HepG2 (cell line): ENCODE data around the gene XCR1. TPM values are rescaled to one million over a fixed set of nuclear protein-coding genes. Genes with fewer than 3 reads are reported as not detected.

Source experiments
- ATAC-seq: fragments of 200-7000 bp; cut with Tn5 transposase; 3 replicates; pipeline ENCODE4 v1.9.1; 2020; ENCODE audit warnings: mild to moderate bottlenecking, moderate library complexity
- BruUV-seq: library from RNA; stranded (reverse); fragments of 400-500 nt; replicated peaks from 2 replicates; lab custom pipeline; 2021; lab: Mats Ljungman, UMichigan
- CTCF ChIA-PET: fragments of 300-600 bp; formaldehyde crosslinking; extraction: SDS; loops from one replicate; lab custom pipeline; 2021; ENCODE audit warnings: low total read pairs, inconsistent platforms, low intra/inter-chr PET ratio; lab: Yijun Ruan, JAX
- POLR2A ChIA-PET: fragments of 350-600 bp; sonication (Branson Sonifier 250); formaldehyde crosslinking; loops from one replicate; lab custom pipeline; 2020; ENCODE audit warnings: antibody characterized with exemption, inconsistent platforms; lab: Yijun Ruan, JAX
- DNase-seq: peaks from one replicate; pipeline ENCODE4 v3.0.0-alpha.2; 2015; ENCODE audit warnings: low spot score
- FAIRE-seq: peaks from 3 replicates; lab custom pipeline; 2011; peaks lifted over from hg19 to GRCh38; lab: Jason Lieb, UNC
- H2AFZ ChIP-seq: one replicate; pipeline ENCODE4 v1.6.1; 2011; ENCODE audit warnings: low read length, inconsistent platforms
- H3K27ac ChIP-seq: fragments of 300-600 bp; 3 replicates; pipeline ENCODE4 v1.8.0; 2011; ENCODE audit warnings: mixed run types, mild to moderate bottlenecking, mixed read lengths, low read length, inconsistent platforms; ENCODE audit not compliant: insufficient read depth; ENCODE audit errors: extremely low read length
- H3K27me3 ChIP-seq, 2 experiments: fragments of 200-600 bp in 1 of 2; 2 replicates in 1 of 2; 3 replicates in 1 of 2; pipeline versions ENCODE4 v1.6.0 to v1.8.0; 2011; ENCODE audit warnings: low read length in 2 of 2, mild to moderate bottlenecking in 2 of 2, moderate library complexity in 2 of 2, inconsistent platforms in 1 of 2; ENCODE audit not compliant: insufficient read depth in 2 of 2, control insufficient read depth in 1 of 2
- H3K36me3 ChIP-seq, 2 experiments: fragments of 200-600 bp in 1 of 2; replicated peaks in 1 of 2; 2 replicates in 1 of 2; 3 replicates in 1 of 2; pipeline versions ENCODE4 v1.5.1 to v1.8.0; 2011; ENCODE audit warnings: low read length in 2 of 2, inconsistent platforms in 1 of 2; ENCODE audit not compliant: insufficient read depth in 2 of 2, control insufficient read depth in 1 of 2
- H3K4me1 ChIP-seq: 2 replicates; pipeline ENCODE4 v1.5.1; 2012; ENCODE audit warnings: low read length, inconsistent platforms; ENCODE audit not compliant: insufficient read depth
- H3K4me2 ChIP-seq: 2 replicates; pipeline ENCODE4 v1.6.0; 2011; ENCODE audit warnings: low read depth, low read length, inconsistent platforms
- H3K4me3 ChIP-seq, 3 experiments: fragments of 200-600 bp in 1 of 3; sonication (generic), shearing (Covaris generic) in 1 of 3; replicated peaks in 1 of 3; 2 replicates each; pipeline ENCODE4 v1.5.1; 2011 to 2016; ENCODE audit warnings: low read length in 3 of 3, inconsistent platforms in 2 of 3, low read depth in 2 of 3, mild to moderate bottlenecking in 2 of 3, control low read depth in 1 of 3, mixed read lengths in 1 of 3; ENCODE audit not compliant: insufficient read depth in 1 of 3
- H3K79me2 ChIP-seq: one replicate; pipeline ENCODE4 v1.6.1; 2011; ENCODE audit warnings: low read length, inconsistent platforms; ENCODE audit not compliant: insufficient read depth
- H3K9ac ChIP-seq: 2 replicates; pipeline ENCODE4 v1.6.0; 2011; ENCODE audit warnings: mild to moderate bottlenecking, low read depth, low read length, inconsistent platforms; ENCODE audit not compliant: insufficient read depth
- H3K9me3 ChIP-seq: 2 replicates; pipeline ENCODE4 v1.5.1; 2012; ENCODE audit warnings: mild to moderate bottlenecking, low read length
- H4K20me1 ChIP-seq: 2 replicates; pipeline ENCODE4 v1.6.0; 2011; ENCODE audit warnings: inconsistent platforms, mild to moderate bottlenecking, low read length, moderate library complexity; ENCODE audit not compliant: insufficient read depth
- IKZF1 ChIP-seq: fragments of 450-650 bp; IDR thresholded peaks from 2 replicates; pipeline ENCODE4 v1.7.1; 2016
- KLF6 ChIP-seq: IDR thresholded peaks from 2 replicates; pipeline ENCODE4 v1.8.0; 2016; ENCODE audit warnings: missing biosample characterization, missing genetic modification reagents
- PHF5A ChIP-seq: IDR thresholded peaks from one replicate; pipeline ENCODE4 v1.6.1; 2018; ENCODE audit warnings: low read depth, missing genetic modification reagents; ENCODE audit not compliant: unreplicated experiment
- RAD21 ChIP-seq: fragments of 450-650 bp; formaldehyde crosslinking; IDR thresholded peaks from 2 replicates; pipeline ENCODE4 v1.5.0; 2020; ENCODE audit warnings: mild to moderate bottlenecking
- XRCC5 ChIP-seq: fragments of 200-400 bp; formaldehyde crosslinking; optimal IDR thresholded peaks from 2 replicates; pipeline ENCODE3; 2017; ENCODE audit warnings: mild to moderate bottlenecking, low read length
- ZIK1 ChIP-seq: sonication (generic); formaldehyde crosslinking; IDR thresholded peaks from 2 replicates; pipeline ENCODE4 v1.5.0; 2020; ENCODE audit warnings: mild to moderate bottlenecking, low read depth, missing genetic modification reagents, borderline replicate concordance
- ZNF101 ChIP-seq: sonication (generic); formaldehyde crosslinking; IDR thresholded peaks from 2 replicates; pipeline ENCODE4 v1.4.0; 2020; ENCODE audit warnings: mild to moderate bottlenecking, low read depth, missing genetic modification reagents, borderline replicate concordance
- ZNF160 ChIP-seq: sonication (generic); formaldehyde crosslinking; IDR thresholded peaks from 2 replicates; pipeline ENCODE4 v1.8.0; 2022; ENCODE audit warnings: mild to moderate bottlenecking, inconsistent platforms, missing genetic modification reagents
- ZNF557 ChIP-seq: sonication (generic); formaldehyde crosslinking; IDR thresholded peaks from 2 replicates; pipeline ENCODE4 v1.4.0; 2020; ENCODE audit warnings: missing genetic modification reagents
- ZNF775 ChIP-seq: sonication (generic); formaldehyde crosslinking; IDR thresholded peaks from 2 replicates; pipeline ENCODE4 v1.4.0; 2020; ENCODE audit warnings: missing genetic modification reagents, mild to moderate bottlenecking, moderate library complexity, borderline replicate concordance
- ZNF776 ChIP-seq: sonication (generic); formaldehyde crosslinking; IDR thresholded peaks from 2 replicates; pipeline ENCODE4 v1.4.0; 2020; ENCODE audit warnings: mild to moderate bottlenecking, missing genetic modification reagents
- ZNF841 ChIP-seq: sonication (generic); formaldehyde crosslinking; IDR thresholded peaks from 2 replicates; pipeline ENCODE4 v1.8.1; 2023; ENCODE audit warnings: missing genetic modification reagents, borderline replicate concordance
- WGBS: methylation state at CpG from one replicate; pipeline ENCODE4 v1.1.6; 2017; ENCODE audit warnings: low lambda C conversion rate; 5-methylcytosine and 5-hydroxymethylcytosine counted together
- in situ Hi-C: cut with HindIII; loops from 2 replicates; pipeline ENCODE4 v1.10.0; 2017; ENCODE audit warnings: low pct_unique_long_range_greater_than_20kb; ENCODE audit not compliant: extremely low pct_ligation_motif_present
- intact Hi-C: fragments of 100-400 bp; cut with micrococcal nuclease; formaldehyde crosslinking; loops from one replicate; pipeline ENCODE4 v1.10.0; 2022; ENCODE audit not compliant: unreplicated experiment
- polyA plus RNA-seq, 8 experiments: library from polyadenylated mRNA; depleted of rRNA in 3 of 8; stranded (reverse) in 7 of 8; unstranded in 1 of 8; fragments of >200 nt; fragmentation: Illumina TruSeq in 4 of 8; extraction: Trizol in 4 of 8; gene quantifications; 2 replicates each; pipeline versions ENCODE4 v1.2.1 to v1.2.3, GENCODE V29; 2011 to 2016; ENCODE audit warnings: low read depth in 4 of 8, missing spikeins in 1 of 8, mixed read lengths in 1 of 8; ENCODE audit not compliant: insufficient read depth in 1 of 8
- total RNA-seq, 5 experiments: library from RNA; depleted of rRNA; stranded (reverse); fragments of >200 nt; fragmentation: Illumina TruSeq; extraction: Trizol; gene quantifications; 2 replicates each; pipeline ENCODE4 v1.2.3, GENCODE V29; 2016; ENCODE audit warnings: low read depth in 1 of 5
- TF ChIP-seq, protein P1 (sequence below): IDR thresholded peaks from 2 replicates; pipeline ENCODE4 v1.4.0; 2020; ENCODE audit warnings: mild to moderate bottlenecking, missing genetic modification reagents
- TF ChIP-seq, protein P2 (sequence below): sonication (generic); formaldehyde crosslinking; IDR thresholded peaks from 2 replicates; pipeline ENCODE4 v1.5.0; 2020; ENCODE audit warnings: missing genetic modification reagents
- TF ChIP-seq, protein P3 (sequence below): sonication (generic); formaldehyde crosslinking; IDR thresholded peaks from 2 replicates; pipeline ENCODE4 v1.8.1; 2023; ENCODE audit warnings: missing genetic modification reagents, inconsistent platforms, borderline replicate concordance
- TF ChIP-seq, protein P4 (sequence below): sonication (generic); formaldehyde crosslinking; IDR thresholded peaks from 2 replicates; pipeline ENCODE4 v1.4.0; 2020; ENCODE audit warnings: missing genetic modification reagents, borderline replicate concordance

The XCR1 gene
- total and polyA plus RNA-seq, 2 of the 13 experiments (the other 11 are each of a cell fraction or from before 2014, with no cell fraction given) = not detected

DNA sequence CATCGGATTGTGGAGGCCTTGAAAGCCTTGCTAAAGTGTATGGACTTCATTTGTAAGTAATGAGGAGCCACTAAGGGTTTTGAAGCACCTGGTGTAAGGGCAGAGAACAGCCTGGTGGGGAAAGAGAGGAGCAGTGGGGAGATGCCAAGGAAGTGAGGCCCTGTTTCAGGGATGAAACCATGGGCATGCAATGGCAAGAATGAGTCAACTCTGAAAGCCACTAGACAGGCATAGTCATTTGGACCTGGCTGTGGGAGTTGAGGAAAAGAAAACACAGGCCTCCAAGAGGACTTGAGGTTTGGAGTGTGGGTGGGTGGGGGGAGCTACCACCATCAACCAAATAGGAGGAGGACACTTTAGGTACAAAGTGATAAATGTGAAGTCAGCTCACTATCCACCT is 7.6 kb downstream of the XCR1 start (continued):
- TF ChIP-seq, protein P1, sequence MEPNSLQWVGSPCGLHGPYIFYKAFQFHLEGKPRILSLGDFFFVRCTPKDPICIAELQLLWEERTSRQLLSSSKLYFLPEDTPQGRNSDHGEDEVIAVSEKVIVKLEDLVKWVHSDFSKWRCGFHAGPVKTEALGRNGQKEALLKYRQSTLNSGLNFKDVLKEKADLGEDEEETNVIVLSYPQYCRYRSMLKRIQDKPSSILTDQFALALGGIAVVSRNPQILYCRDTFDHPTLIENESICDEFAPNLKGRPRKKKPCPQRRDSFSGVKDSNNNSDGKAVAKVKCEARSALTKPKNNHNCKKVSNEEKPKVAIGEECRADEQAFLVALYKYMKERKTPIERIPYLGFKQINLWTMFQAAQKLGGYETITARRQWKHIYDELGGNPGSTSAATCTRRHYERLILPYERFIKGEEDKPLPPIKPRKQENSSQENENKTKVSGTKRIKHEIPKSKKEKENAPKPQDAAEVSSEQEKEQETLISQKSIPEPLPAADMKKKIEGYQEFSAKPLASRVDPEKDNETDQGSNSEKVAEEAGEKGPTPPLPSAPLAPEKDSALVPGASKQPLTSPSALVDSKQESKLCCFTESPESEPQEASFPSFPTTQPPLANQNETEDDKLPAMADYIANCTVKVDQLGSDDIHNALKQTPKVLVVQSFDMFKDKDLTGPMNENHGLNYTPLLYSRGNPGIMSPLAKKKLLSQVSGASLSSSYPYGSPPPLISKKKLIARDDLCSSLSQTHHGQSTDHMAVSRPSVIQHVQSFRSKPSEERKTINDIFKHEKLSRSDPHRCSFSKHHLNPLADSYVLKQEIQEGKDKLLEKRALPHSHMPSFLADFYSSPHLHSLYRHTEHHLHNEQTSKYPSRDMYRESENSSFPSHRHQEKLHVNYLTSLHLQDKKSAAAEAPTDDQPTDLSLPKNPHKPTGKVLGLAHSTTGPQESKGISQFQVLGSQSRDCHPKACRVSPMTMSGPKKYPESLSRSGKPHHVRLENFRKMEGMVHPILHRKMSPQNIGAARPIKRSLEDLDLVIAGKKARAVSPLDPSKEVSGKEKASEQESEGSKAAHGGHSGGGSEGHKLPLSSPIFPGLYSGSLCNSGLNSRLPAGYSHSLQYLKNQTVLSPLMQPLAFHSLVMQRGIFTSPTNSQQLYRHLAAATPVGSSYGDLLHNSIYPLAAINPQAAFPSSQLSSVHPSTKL (CRISPR knock-in tag) = no peak
- TF ChIP-seq IKZF1 (no peak), XRCC5 (no peak), ZNF841 (CRISPR knock-in tag) (no peak), ZNF776 (CRISPR knock-in tag) (no peak), ZIK1 (CRISPR knock-in tag) (no peak), ZNF557 (CRISPR knock-in tag) (no peak), ZNF775 (no peak)
- TF ChIP-seq, protein P2, sequence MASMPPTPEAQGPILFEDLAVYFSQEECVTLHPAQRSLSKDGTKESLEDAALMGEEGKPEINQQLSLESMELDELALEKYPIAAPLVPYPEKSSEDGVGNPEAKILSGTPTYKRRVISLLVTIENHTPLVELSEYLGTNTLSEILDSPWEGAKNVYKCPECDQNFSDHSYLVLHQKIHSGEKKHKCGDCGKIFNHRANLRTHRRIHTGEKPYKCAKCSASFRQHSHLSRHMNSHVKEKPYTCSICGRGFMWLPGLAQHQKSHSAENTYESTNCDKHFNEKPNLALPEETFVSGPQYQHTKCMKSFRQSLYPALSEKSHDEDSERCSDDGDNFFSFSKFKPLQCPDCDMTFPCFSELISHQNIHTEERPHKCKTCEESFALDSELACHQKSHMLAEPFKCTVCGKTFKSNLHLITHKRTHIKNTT (CRISPR knock-in tag) = no peak

DNA sequence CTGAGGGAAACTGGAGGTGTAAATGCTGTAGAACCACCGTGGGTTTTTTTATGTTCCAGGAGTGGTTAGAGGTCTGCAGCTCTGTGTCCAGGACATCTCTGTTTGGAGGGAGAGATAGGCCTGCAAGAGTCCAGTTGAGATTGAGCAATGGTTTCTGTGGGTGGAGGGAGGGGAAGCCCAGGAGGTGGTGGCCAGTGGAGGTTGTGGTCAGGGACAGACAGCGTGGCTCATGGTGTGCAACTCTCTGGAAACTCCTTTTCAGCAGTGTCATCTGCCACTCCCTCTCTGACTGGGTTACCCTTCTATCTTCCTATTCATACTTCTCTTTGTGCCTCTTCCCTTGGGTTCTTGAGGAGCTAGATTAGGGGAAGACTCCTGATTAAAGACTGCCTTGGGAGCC is 9.6 kb downstream of the XCR1 start:
- intact Hi-C loops (no loop called here), in situ Hi-C loops (no loop called here)
- FAIRE-seq = no peak
- peaks cover 3 to 16% of the 10 kb centered on the region in 2 experiments; a peak in 3 of 5 replicates for H3K27me3 ChIP-seq
- H3K9me3 ChIP-seq = no peaks in the 10 kb centered on the region
- no peak overlapping the region for H2AFZ ChIP-seq
- H4K20me1 ChIP-seq = no peaks in the 10 kb centered on the region
- no peaks in the 10 kb centered on the region for H3K36me3 ChIP-seq
- H3K4me3 ChIP-seq = no peak overlapping the region
- no peak for ATAC-seq
- ChIA-PET CTCF (no interaction called here), POLR2A (no interaction called here)
- no peaks in the 10 kb centered on the region for H3K79me2 ChIP-seq
- WGBS = 0% methylated on average over 2 of the region's 2 CpGs
- no peaks in the 10 kb centered on the region for H3K4me1 ChIP-seq
- H3K9ac ChIP-seq = no peak overlapping the region
- H3K27ac ChIP-seq = no peak overlapping the region
- no peak overlapping the region for H3K4me2 ChIP-seq
- BruUV-seq = no TSS peak
- DNase-seq = no peak
- TF ChIP-seq, protein P3, sequence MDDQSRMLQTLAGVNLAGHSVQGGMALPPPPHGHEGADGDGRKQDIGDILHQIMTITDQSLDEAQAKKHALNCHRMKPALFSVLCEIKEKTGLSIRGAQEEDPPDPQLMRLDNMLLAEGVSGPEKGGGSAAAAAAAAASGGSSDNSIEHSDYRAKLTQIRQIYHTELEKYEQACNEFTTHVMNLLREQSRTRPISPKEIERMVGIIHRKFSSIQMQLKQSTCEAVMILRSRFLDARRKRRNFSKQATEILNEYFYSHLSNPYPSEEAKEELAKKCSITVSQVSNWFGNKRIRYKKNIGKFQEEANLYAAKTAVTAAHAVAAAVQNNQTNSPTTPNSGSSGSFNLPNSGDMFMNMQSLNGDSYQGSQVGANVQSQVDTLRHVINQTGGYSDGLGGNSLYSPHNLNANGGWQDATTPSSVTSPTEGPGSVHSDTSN (CRISPR knock-in tag) = no peak
- TF ChIP-seq ZNF101 (CRISPR knock-in tag) (no peak), KLF6 (no peak), RAD21 (no peak), PHF5A (CRISPR knock-in tag) (no peak), ZNF160 (CRISPR knock-in tag) (no peak)
- TF ChIP-seq, protein P4, sequence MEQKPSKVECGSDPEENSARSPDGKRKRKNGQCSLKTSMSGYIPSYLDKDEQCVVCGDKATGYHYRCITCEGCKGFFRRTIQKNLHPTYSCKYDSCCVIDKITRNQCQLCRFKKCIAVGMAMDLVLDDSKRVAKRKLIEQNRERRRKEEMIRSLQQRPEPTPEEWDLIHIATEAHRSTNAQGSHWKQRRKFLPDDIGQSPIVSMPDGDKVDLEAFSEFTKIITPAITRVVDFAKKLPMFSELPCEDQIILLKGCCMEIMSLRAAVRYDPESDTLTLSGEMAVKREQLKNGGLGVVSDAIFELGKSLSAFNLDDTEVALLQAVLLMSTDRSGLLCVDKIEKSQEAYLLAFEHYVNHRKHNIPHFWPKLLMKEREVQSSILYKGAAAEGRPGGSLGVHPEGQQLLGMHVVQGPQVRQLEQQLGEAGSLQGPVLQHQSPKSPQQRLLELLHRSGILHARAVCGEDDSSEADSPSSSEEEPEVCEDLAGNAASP (CRISPR knock-in tag) = no peak
